Tibial nerve (tissue), 4 donors: ENCODE data around the gene ACKR2.

ENCODE experiments used
- EP300 ChIP-seq, 2 donors: sonication (generic); formaldehyde crosslinking; IDR thresholded peaks; one replicate each; pipeline ENCODE4 v1.6.1; 2017; ENCODE audit warnings: antibody characterized with exemption in 2 of 2, mild to moderate bottlenecking in 1 of 2
- TF ChIP-seq, protein P1 (sequence below), 5 experiments: fragments of 200-600 bp in 3 of 5; fragments of 450-650 bp in 2 of 5; sonication (generic) in 3 of 5; IDR thresholded peaks; one replicate each; pipeline ENCODE4 v1.5.1; 2016 to 2019; ENCODE audit warnings: antibody characterized with exemption in 5 of 5, mild to moderate bottlenecking in 3 of 5, moderate library complexity in 2 of 5

DNA sequence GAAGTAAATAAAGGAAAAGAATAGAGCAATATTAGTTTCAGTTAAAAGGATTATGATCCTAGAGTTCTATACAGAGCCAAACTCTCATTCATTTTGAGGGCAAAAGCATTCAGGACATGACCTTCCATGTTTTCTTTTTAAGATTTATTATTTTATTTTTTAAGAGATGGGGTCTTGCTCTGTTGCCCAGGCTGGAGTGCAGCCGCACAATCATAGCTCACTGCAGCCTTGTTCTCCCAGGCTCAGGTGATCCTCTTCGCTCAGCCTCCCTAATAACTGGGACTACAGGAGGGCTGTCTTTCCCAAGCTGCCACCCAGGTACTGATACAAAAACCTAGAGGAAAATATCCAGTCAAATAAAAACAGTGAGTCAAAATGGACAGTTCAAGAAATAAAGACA, 22.6 kb upstream of the ACKR2 start:
- TF ChIP-seq, protein P1, sequence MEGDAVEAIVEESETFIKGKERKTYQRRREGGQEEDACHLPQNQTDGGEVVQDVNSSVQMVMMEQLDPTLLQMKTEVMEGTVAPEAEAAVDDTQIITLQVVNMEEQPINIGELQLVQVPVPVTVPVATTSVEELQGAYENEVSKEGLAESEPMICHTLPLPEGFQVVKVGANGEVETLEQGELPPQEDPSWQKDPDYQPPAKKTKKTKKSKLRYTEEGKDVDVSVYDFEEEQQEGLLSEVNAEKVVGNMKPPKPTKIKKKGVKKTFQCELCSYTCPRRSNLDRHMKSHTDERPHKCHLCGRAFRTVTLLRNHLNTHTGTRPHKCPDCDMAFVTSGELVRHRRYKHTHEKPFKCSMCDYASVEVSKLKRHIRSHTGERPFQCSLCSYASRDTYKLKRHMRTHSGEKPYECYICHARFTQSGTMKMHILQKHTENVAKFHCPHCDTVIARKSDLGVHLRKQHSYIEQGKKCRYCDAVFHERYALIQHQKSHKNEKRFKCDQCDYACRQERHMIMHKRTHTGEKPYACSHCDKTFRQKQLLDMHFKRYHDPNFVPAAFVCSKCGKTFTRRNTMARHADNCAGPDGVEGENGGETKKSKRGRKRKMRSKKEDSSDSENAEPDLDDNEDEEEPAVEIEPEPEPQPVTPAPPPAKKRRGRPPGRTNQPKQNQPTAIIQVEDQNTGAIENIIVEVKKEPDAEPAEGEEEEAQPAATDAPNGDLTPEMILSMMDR (IDR thresholded peaks at IDR 0.05): no peak
- no peak for TF ChIP-seq EP300 (IDR thresholded peaks at IDR 0.05)
